ENCODE data around the gene TIAM1.

GRCh38 chr21:31279214-31279613 lies 64.8 kb downstream of the TIAM1 start:
- TF ChIP-seq CTCF (IDR thresholded peaks at IDR 0.05) (no peak), POLR2A (IDR thresholded peaks at IDR 0.05) (no peak)
